NCI-H128 (cell line): Measurements from ENCODE around the gene MCU.
"Not testable (repeated sequence)": the region's sequence is repeated elsewhere in the genome, so short reads cannot be mapped to it uniquely, and the experiment has no call there.

ENCODE experiments used
- DNase-seq: peaks from one replicate; lab custom pipeline; 2025; ENCODE audit not compliant: unreplicated experiment; lab: John Stamatoyannopoulos, UW

Gene MCU

GRCh38 chr10:72729528-72729927 lies 37.6 kb downstream of the MCU start:
- DNase-seq = no peak

GRCh38 chr10:72730479-72730878 lies 38.5 kb downstream of the MCU start:
- DNase-seq = no peak

GRCh38 chr10:72731916-72732419 lies 40.0 kb downstream of the MCU start:
- no peak for DNase-seq

- DNase-seq = no peak
These were observed 40.6 kb downstream of the MCU start for GRCh38 chr10:72732521-72732920.

- DNase-seq = no peak
These were observed 42.0 kb downstream of the MCU start for GRCh38 chr10:72733989-72734388.

- DNase-seq = no peak
These were observed 43.5 kb downstream of the MCU start for GRCh38 chr10:72735288-72735936.

- no peak for DNase-seq
These were observed 44.4 kb downstream of the MCU start for GRCh38 chr10:72736176-72736827.

- DNase-seq = no peak
These were observed 44.9 kb downstream of the MCU start for GRCh38 chr10:72736828-72737220.

GRCh38 chr10:72737357-72737756 lies 45.4 kb downstream of the MCU start:
- not testable (repeated sequence) for DNase-seq

- no peak for DNase-seq
These were observed 46.5 kb downstream of the MCU start for GRCh38 chr10:72738486-72738885.

GRCh38 chr10:72740528-72740927 lies 48.6 kb downstream of the MCU start:
- no peak for DNase-seq

GRCh38 chr10:72742092-72742491 lies 50.1 kb downstream of the MCU start:
- DNase-seq = no peak

GRCh38 chr10:72742797-72743196 lies 50.9 kb downstream of the MCU start:
- no peak for DNase-seq

- no peak for DNase-seq
These were observed 52.6 kb downstream of the MCU start for GRCh38 chr10:72744566-72744965.

GRCh38 chr10:72746426-72747363 lies 54.8 kb downstream of the MCU start:
- DNase-seq = no peak

- DNase-seq = no peak
These were observed 55.6 kb downstream of the MCU start for GRCh38 chr10:72747521-72747920.

- DNase-seq = no peak
These were observed 61.9 kb downstream of the MCU start for GRCh38 chr10:72753760-72754231.

- no peak for DNase-seq
These were observed 62.5 kb downstream of the MCU start for GRCh38 chr10:72754275-72755032.

GRCh38 chr10:72756674-72757385 lies 64.9 kb downstream of the MCU start:
- no peak for DNase-seq

- no peak for DNase-seq
These were observed 65.8 kb downstream of the MCU start for GRCh38 chr10:72757732-72758131.
